Activated B cell treated with CpG ODN at 0.5 μM for 24 hours (primary cell): ENCODE measurements around the gene LYPD8. TPM values are rescaled to one million over a fixed set of nuclear protein-coding genes. Genes with fewer than 3 reads are reported as not detected.

ENCODE experiments used
- ATAC-seq: fragments of 200-7000 bp; cut with Tn5 transposase; one replicate; pipeline ENCODE4 v1.10.0; 2021; ENCODE audit warnings: low read depth, mild to moderate bottlenecking, moderate library complexity
- CTCF ChIA-PET: fragments of 350-600 bp; sonication (Branson Sonifier 250); formaldehyde crosslinking; loops from one replicate; lab custom pipeline; 2021; ENCODE audit warnings: antibody characterized with exemption; lab: Charles Lee
- POLR2A ChIA-PET: fragments of 350-600 bp; sonication (Branson Sonifier 250); formaldehyde crosslinking; loops from one replicate; lab custom pipeline; 2021; ENCODE audit warnings: antibody characterized with exemption; lab: Charles Lee
- DNase-seq: peaks from one replicate; pipeline ENCODE4 v3.0.0; 2022
- H3K27ac Mint-ChIP-seq: one replicate; pipeline ENCODE4 v1.8.0; 2020; ENCODE audit warnings: mixed read lengths
- H3K27me3 Mint-ChIP-seq: one replicate; pipeline ENCODE4 v1.8.0; 2021; ENCODE audit warnings: mixed read lengths
- H3K36me3 Mint-ChIP-seq: one replicate; pipeline ENCODE4 v1.8.0; 2021; ENCODE audit warnings: low read depth, mixed read lengths
- H3K4me1 Mint-ChIP-seq: one replicate; pipeline ENCODE4 v1.8.0; 2021; ENCODE audit warnings: mixed read lengths
- H3K4me3 Mint-ChIP-seq: one replicate; pipeline ENCODE4 v1.8.0; 2020; ENCODE audit warnings: mild to moderate bottlenecking, mixed read lengths
- H3K9me3 Mint-ChIP-seq: one replicate; pipeline ENCODE4 v1.8.0; 2020; ENCODE audit warnings: mixed read lengths
- intact Hi-C: fragments of 100-400 bp; cut with micrococcal nuclease; formaldehyde crosslinking; loops from one replicate; pipeline ENCODE4 v1.15.1; 2024
- total RNA-seq: library from RNA; stranded (reverse); gene quantifications from 2 replicates; pipeline ENCODE4 v1.2.3, GENCODE V29; 2022
- TF ChIP-seq, protein P1 (sequence below): fragments of 200-600 bp; IDR thresholded peaks from one replicate; pipeline ENCODE4 v1.8.0; 2022; ENCODE audit warnings: antibody characterized with exemption, mild to moderate bottlenecking

The LYPD8 gene
- total RNA-seq, 1 donor from 2014 or later: not detected

DNA sequence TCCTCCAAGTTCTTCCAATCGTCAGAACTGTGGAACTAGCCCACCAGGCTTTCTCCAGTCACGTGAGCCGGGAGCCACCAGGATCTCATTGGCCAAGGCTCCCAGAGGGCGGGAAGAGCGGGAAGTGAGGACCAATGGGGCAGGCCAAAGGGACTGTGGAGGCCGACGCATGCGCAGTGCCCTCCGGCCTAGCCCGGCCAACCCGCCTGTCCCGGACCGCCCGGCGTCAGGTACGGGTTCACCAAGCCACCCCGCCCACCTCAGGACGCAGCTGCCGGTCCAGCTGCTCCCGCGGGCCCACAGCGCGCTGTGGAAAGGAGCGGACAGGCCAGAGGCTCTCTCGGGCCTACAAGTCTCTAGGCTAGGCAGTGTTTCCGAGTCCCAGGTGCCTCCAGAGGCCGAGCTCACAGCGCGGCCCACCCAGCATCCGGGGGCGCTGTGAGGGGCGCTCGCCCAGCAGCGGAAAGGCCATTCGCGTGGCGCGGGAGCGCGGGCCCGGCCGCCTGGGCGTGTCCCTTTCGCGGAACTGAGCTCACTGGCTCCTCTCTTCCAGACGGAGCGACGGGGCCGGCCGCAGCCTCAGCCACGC is 63.9 kb downstream of the LYPD8 start:
- CTCF ChIA-PET: interaction anchor here (5.9 kb wide), 1 partner anchor 68 kb away, joined by 67 read pairs; no protein-coding TSS in a partner anchor
- ATAC-seq (no peak), DNase-seq (no peak)
- intact Hi-C loops: no loop called here
- H3K27me3 Mint-ChIP-seq: no peaks in the 10 kb centered on the region
- H3K9me3 Mint-ChIP-seq: peaks cover 10% of the 10 kb centered on the region
- H3K36me3 Mint-ChIP-seq: peaks cover 1% of the 10 kb centered on the region
- TF ChIP-seq, protein P1, sequence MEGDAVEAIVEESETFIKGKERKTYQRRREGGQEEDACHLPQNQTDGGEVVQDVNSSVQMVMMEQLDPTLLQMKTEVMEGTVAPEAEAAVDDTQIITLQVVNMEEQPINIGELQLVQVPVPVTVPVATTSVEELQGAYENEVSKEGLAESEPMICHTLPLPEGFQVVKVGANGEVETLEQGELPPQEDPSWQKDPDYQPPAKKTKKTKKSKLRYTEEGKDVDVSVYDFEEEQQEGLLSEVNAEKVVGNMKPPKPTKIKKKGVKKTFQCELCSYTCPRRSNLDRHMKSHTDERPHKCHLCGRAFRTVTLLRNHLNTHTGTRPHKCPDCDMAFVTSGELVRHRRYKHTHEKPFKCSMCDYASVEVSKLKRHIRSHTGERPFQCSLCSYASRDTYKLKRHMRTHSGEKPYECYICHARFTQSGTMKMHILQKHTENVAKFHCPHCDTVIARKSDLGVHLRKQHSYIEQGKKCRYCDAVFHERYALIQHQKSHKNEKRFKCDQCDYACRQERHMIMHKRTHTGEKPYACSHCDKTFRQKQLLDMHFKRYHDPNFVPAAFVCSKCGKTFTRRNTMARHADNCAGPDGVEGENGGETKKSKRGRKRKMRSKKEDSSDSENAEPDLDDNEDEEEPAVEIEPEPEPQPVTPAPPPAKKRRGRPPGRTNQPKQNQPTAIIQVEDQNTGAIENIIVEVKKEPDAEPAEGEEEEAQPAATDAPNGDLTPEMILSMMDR: no peak
- H3K4me3 Mint-ChIP-seq: no peak overlapping the region
- POLR2A ChIA-PET: no interaction called here
- no peak overlapping the region for H3K27ac Mint-ChIP-seq
- H3K4me1 Mint-ChIP-seq: peaks cover 38% of the 10 kb centered on the region

Other genes with a start within 250 kb of the LYPD8 start
- 0.59 and 1.00 TPM in 2 replicates for gene OR2G6, start 247.7 kb downstream of the LYPD8 start, total RNA-seq
- gene OR2T29, start 193.0 kb downstream of the LYPD8 start, total RNA-seq: 2.0 and 2.1 TPM in 2 replicates
- 0.54 and 0.80 TPM in 2 replicates for gene OR2T34, start 181.0 kb downstream of the LYPD8 start, total RNA-seq
- gene OR2T10, start 158.1 kb downstream of the LYPD8 start, total RNA-seq: 1.4 and 3.1 TPM in 2 replicates
- 1.7 and 4.3 TPM in 2 replicates for gene OR2T11, start 120.7 kb downstream of the LYPD8 start, total RNA-seq
- 0.29 and 1.6 TPM in 2 replicates for gene OR2T35, start 110.5 kb downstream of the LYPD8 start, total RNA-seq
- 0.22 TPM in 1 of 2 replicates, not detected in the other for gene OR2T27, start 100.2 kb downstream of the LYPD8 start, total RNA-seq
- not detected in 2 replicates for gene OR14I1, start 53.0 kb downstream of the LYPD8 start, total RNA-seq
- gene SH3BP5L, start 70.2 kb upstream of the LYPD8 start, total RNA-seq: 26.3 and 27.3 TPM in 2 replicates
- gene ZNF672, start 82.5 kb upstream of the LYPD8 start, total RNA-seq: 47.0 and 52.2 TPM in 2 replicates
- gene ZNF692, start 103.3 kb upstream of the LYPD8 start, total RNA-seq: 36.4 and 40.3 TPM in 2 replicates
- gene PGBD2, start 150.5 kb upstream of the LYPD8 start, total RNA-seq: 12.3 and 13.4 TPM in 2 replicates